Epithelial cell of esophagus (primary cell): ENCODE results near the gene CHRNA7.

Experiments used
- DNase-seq: peaks from one replicate; pipeline ENCODE4 v3.0.0; 2010; ENCODE audit warnings: low read depth
- H3K4me3 ChIP-seq: 2 replicates; pipeline ENCODE4 v1.5.1; 2011; ENCODE audit warnings: mild to moderate bottlenecking, low read length, control low read depth
- CTCF ChIP-seq: IDR thresholded peaks from 2 replicates; pipeline ENCODE4 v1.5.1; 2011; ENCODE audit warnings: low read depth, mild to moderate bottlenecking, low read length, control low read depth, inconsistent platforms; ENCODE audit not compliant: insufficient read depth; ENCODE audit errors: missing control alignments

The CHRNA7 gene

GRCh38 chr15:32107477-32108080 lies 77.3 kb downstream of the CHRNA7 start:
- H3K4me3 ChIP-seq, result no peak overlapping the region
- no peak for DNase-seq
- TF ChIP-seq CTCF, result no peak

- TF ChIP-seq CTCF, result no peak
- DNase-seq, result no peak
These were observed 78.3 kb downstream of the CHRNA7 start for GRCh38 chr15:32108661-32109060.

GRCh38 chr15:32112101-32112500 lies 81.8 kb downstream of the CHRNA7 start:
- no peak overlapping the region for H3K4me3 ChIP-seq
- DNase-seq, result no peak
- TF ChIP-seq CTCF, result no peak

More at GRCh38 chr15:32108661-32109060, 78.3 kb downstream of the CHRNA7 start:
- H3K4me3 ChIP-seq, result no peak overlapping the region

GRCh38 chr15:32113224-32113623 lies 82.9 kb downstream of the CHRNA7 start:
- no peak for DNase-seq
- no peak for TF ChIP-seq CTCF

GRCh38 chr15:32117122-32117521 lies 86.8 kb downstream of the CHRNA7 start:
- no peak for DNase-seq
- H3K4me3 ChIP-seq, result no peak overlapping the region
- no peak for TF ChIP-seq CTCF

More at GRCh38 chr15:32113224-32113623, 82.9 kb downstream of the CHRNA7 start:
- H3K4me3 ChIP-seq, result no peak overlapping the region

- H3K4me3 ChIP-seq, result no peak overlapping the region
- TF ChIP-seq CTCF, result no peak
- DNase-seq, result no peak
These were observed 89.0 kb downstream of the CHRNA7 start for GRCh38 chr15:32119286-32119685.

- no peak overlapping the region for H3K4me3 ChIP-seq
- no peak for DNase-seq
- TF ChIP-seq CTCF, result no peak
These were observed 89.5 kb downstream of the CHRNA7 start for GRCh38 chr15:32119694-32120330.
